Psoas muscle (tissue), 8 donors: ENCODE results near the gene LMF2. TPM values are rescaled to one million over a fixed set of nuclear protein-coding genes. Genes with fewer than 3 reads are reported as not detected.

Experiments used
- ATAC-seq, 4 donors: fragments of 200-7000 bp; cut with Tn5 transposase; one replicate each; pipeline ENCODE4 v1.9.1; 2020; ENCODE audit warnings: moderate library complexity in 3 of 4, mild to moderate bottlenecking in 2 of 4
- DNase-seq, 2 donors: peaks; one replicate each; pipeline ENCODE4 v3.0.0-alpha.2; 2020
- H3K27ac ChIP-seq: fragments of 200-600 bp; one replicate; pipeline ENCODE4 v1.8.0; 2022
- H3K27me3 ChIP-seq, 3 donors: fragments of 200-600 bp in 1 of 3; one replicate each; pipeline versions ENCODE4 v1.6.1 to v1.8.0; 2013 to 2022; ENCODE audit warnings: low read length in 2 of 3, mild to moderate bottlenecking in 2 of 3, moderate library complexity in 1 of 3; ENCODE audit not compliant: insufficient read depth in 3 of 3
- H3K36me3 ChIP-seq, 2 donors: fragments of 200-600 bp in 1 of 2; one replicate each; pipeline versions ENCODE4 v1.6.1 to v1.8.0; 2013 to 2022; ENCODE audit warnings: low read depth in 1 of 2, mild to moderate bottlenecking in 1 of 2, moderate library complexity in 1 of 2; ENCODE audit not compliant: insufficient read depth in 1 of 2
- H3K4me1 ChIP-seq: fragments of 200-600 bp; one replicate; pipeline ENCODE4 v1.8.0; 2022
- H3K4me3 ChIP-seq: fragments of 200-600 bp; one replicate; pipeline ENCODE4 v1.8.0; 2022; ENCODE audit warnings: mild to moderate bottlenecking
- H3K9me3 ChIP-seq: fragments of 200-600 bp; one replicate; pipeline ENCODE4 v1.8.0; 2022
- CTCF ChIP-seq: fragments of 200-600 bp; IDR thresholded peaks from one replicate; pipeline ENCODE4 v1.8.0; 2022; ENCODE audit warnings: antibody characterized with exemption
- WGBS, 3 donors: extraction: QIAGEN DNeasy Blood & Tissue Kit; methylation state at CpG; one replicate each; pipeline versions ENCODE4 v1.1.6 to v1.1.7; 2013; 5-methylcytosine and 5-hydroxymethylcytosine counted together
- intact Hi-C, 2 donors: fragments of 100-400 bp; cut with DNase I; formaldehyde crosslinking; loops; one replicate each; pipeline versions ENCODE4 v1.11.0 to v1.14.2; 2022
- polyA plus RNA-seq, 3 donors: library from polyadenylated mRNA; stranded (reverse); fragments of 200-250 nt; gene quantifications; one replicate each; pipeline ENCODE4 v1.2.3, GENCODE V29; 2013
- total RNA-seq, 4 donors: library from RNA; stranded (reverse); fragmentation: NEBNext Ultra II Directional in 2 of 4; extraction: Animal tissue kit (Norgen Biotek cat#: 25700) in 2 of 4; gene quantifications; one replicate each; pipeline versions ENCODE4 v1.2.1 to v1.2.4, GENCODE V29; 2021 to 2023
- donor health status: healthy with polysubstance abuse.
- donor health status: DM: no; HTN: no; CAD: no; lungs with moderate emphysema.
- donor health status: Bipolar disorder and iron deficiency.
- donor health status: healthy.
- donor health status: DM: yes; HTN: yes; CAD: no.
- donor health status: DM: no; HTN: no; CAD: no.
- donor health status: DM: no; HTN: no; CAD: no.
- donor health status: DM: yes; HTN: yes; CAD: no.

LMF2 gene
- total and polyA plus RNA-seq, 7 donors: 14.9 to 24.1 (median 17.2) TPM

- peak; percentile 69 to 75 for DNase-seq
- intact Hi-C loops: loop anchor here in 1 of 2 donors (5.0 kb wide), 1 partner anchor 91 kb away; no protein-coding TSS in a partner anchor
- Histone ChIP-seq H3K27me3 (peaks cover 0 to 71% (median 27%) of the 10 kb centered on the region in 3 donors), H3K4me1 (peaks cover 22% of the 10 kb centered on the region), H3K4me3 (peak overlapping the region; percentile 69), H3K27ac (peak overlapping the region; percentile 79), H3K9me3 (no peaks in the 10 kb centered on the region), H3K36me3 (no peaks in the 10 kb centered on the region)
- ATAC-seq: peak; percentile 13 to 46 (median 20)
- no peak for TF ChIP-seq CTCF
- WGBS, 3 donors: 1% methylated on average over 30 to 44 of the region's 44 CpGs
Observed at GRCh38 chr22:50531546-50531961, 24.1 kb upstream of the LMF2 start.

DNA sequence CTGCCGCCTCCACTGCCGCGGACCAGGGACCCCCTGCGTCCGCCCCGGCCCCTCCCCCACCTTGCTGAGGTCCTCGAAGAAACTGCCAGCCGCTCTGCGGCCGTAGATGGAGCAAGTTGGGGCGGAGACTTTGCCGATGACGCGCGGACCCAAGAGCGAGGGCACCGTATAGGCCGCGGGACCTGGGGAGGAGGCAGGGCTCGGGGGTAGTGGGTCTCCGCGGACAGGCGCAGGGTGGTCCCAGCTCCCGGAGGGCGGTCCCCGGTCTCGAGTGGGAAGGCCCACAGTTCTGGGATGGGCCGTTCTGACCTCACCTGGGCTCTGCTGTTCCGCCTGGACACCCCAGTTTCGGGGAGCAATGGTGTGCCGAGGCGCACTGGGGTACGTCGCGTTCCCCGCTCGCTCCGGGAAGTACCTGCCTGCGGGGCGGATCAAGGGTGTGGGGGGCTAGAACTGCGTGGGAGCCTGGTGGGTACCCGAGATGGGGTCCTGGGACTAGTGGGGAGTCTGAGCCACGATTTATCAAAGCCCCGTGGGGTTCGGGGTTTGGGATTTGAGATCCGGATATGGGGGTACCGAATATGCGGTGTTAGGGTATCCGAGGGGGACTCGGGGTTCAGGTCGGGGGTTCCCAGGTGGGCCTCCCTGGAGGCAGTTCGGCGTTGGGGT is 23.5 kb upstream of the LMF2 start:
- WGBS, 3 donors: 2 to 4% (median 4%) methylated on average over 43 to 53 of the region's 53 CpGs
- DNase-seq (peak; percentile 85 to 93), ATAC-seq (peak; percentile 36 to 62 (median 40))
- Histone ChIP-seq H3K4me3 (peak overlapping the region; percentile 69), H3K27ac (peak overlapping the region; percentile 79), H3K27me3 (peaks cover 0 to 69% (median 25%) of the 10 kb centered on the region in 3 donors), H3K36me3 (no peaks in the 10 kb centered on the region), H3K4me1 (peaks cover 22% of the 10 kb centered on the region), H3K9me3 (no peaks in the 10 kb centered on the region)
- intact Hi-C loops: loop anchor here in 1 of 2 donors (5.0 kb wide), 1 partner anchor 91 kb away; no protein-coding TSS in a partner anchor
- TF ChIP-seq CTCF: no peak

GRCh38 chr22:50530580-50530876 is 23.0 kb upstream of the LMF2 start:
- intact Hi-C loops: loop anchor here in 1 of 2 donors (5.0 kb wide), 1 partner anchor 92 kb away; no protein-coding TSS in a partner anchor
- Histone ChIP-seq H3K27ac (peak overlapping the region; percentile 79), H3K9me3 (no peaks in the 10 kb centered on the region), H3K4me1 (peaks cover 22% of the 10 kb centered on the region), H3K27me3 (peaks cover 0 to 66% (median 25%) of the 10 kb centered on the region in 3 donors), H3K36me3 (no peaks in the 10 kb centered on the region), H3K4me3 (peak overlapping the region; percentile 69)
- 1 to 4% (median 1%) methylated on average over 13 to 21 of the region's 21 CpGs for WGBS, 3 donors
- no peak for DNase-seq
- no peak for TF ChIP-seq CTCF
- no peak for ATAC-seq

DNA sequence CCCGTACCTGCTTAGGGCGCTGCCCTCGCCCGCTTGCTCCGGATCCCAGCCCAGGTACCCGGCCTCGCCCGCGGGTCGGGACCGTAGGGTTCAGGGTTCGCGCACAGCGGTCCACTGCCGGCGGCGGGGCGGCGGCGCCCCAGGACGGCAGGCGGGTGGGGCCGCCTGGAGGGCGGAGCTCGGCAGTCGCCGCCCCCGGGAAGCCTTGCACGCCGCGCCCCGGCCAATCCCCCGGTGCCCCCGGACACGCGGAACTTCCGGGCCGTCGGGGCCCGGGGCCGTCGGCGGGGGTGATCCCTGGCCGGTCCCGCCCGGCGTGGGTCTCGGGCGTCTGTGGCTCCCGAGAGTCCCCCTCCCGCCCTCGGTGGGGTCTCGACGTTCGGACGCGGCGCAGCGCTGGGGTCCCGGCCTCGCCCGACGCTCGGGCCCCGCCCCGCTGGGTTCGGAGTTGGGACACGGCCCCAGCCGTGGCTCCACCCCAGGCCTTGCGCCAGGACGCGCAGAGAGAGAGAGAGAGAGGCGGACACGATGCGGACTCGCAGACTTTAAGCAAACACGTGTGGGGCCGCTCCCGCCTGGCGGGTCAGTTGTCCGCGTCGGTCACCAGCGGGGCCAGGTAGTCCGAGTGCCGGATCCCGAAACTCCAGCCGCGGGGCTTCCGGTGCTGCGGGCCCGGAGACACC is 22.5 kb upstream of the LMF2 start, which contains the start of gene TYMP:
TSS of gene TYMP (minus strand) at position 116 of the 683 bp plus-strand sequence. CDS start 303 bp downstream, outside the sequence.
- H3K9me3 ChIP-seq: no peaks in the 10 kb centered on the region
- TF ChIP-seq CTCF: no peak
- H3K27ac ChIP-seq: peak within 1 kb of the TSS; percentile 79
- H3K27me3 ChIP-seq: peaks cover 0 to 63% (median 25%) of the 10 kb centered on the region in 3 donors
- H3K4me1 ChIP-seq: peaks cover 22% of the 10 kb centered on the region
- peak; percentile 9 to 37 (median 20) for ATAC-seq
- no peaks in the 10 kb centered on the region for H3K36me3 ChIP-seq
- intact Hi-C loops: loop anchor here (5.0 kb wide), 2 partner anchors 32 to 92 kb away; partner anchors contain the start of gene SYCE3 (in 1 of the 2)
- peak within 1 kb of the TSS; percentile 69 for H3K4me3 ChIP-seq
- WGBS, 3 donors: 1% methylated on average over 43 to 92 of the region's 92 CpGs
- DNase-seq: peak; percentile 86 to 92
